NCI-H2171 (cell line): Measurements from ENCODE around the gene UBE3C.
"Not testable (repeated sequence)": the region's sequence is repeated elsewhere in the genome, so short reads cannot be mapped to it uniquely, and the experiment has no call there.

Source experiments
- DNase-seq: peaks from one replicate; lab custom pipeline; 2025; lab: John Stamatoyannopoulos, UW

Gene UBE3C

GRCh38 chr7:157235357-157236333 lies 96.9 kb downstream of the UBE3C start:
- no peak for DNase-seq

GRCh38 chr7:157238087-157238486 lies 99.4 kb downstream of the UBE3C start:
- DNase-seq: no peak

DNA sequence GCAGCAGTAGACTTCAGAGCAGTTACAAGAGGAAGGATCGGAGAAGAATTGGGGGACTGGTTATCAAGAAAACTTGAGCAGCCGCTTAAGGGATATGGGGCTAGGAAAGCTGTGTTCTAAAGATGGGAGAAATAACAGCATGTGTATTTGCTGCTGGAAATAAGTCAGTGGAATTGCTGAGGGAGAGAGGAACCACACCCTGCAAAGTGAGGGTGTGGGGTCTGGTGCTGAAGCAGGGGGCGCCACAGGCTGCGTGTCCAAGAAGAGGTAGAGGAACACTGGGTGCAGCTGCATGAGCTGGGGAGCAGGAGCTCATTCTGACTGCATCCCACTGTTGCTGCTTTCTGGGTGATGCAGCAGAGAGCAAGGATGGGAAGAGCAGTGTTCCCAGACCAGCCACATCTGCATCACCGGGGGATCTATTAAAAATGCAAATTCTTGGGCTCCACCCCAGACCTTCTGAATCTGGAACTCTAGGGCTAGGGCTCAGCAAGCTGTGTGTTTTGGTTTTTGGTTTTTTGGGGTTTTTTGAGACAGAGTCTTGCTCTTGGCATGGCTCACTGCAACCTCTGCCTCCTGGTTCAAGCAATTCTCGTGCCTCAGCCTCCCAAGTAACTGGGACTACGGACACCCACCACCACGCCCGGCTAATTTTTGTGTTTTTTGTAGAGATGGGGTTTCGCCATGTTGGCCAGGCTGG lies 101.0 kb downstream of the UBE3C start:
- no peak for DNase-seq

- no peak for DNase-seq
Observed at GRCh38 chr7:157241631-157242030, 102.9 kb downstream of the UBE3C start.

DNA sequence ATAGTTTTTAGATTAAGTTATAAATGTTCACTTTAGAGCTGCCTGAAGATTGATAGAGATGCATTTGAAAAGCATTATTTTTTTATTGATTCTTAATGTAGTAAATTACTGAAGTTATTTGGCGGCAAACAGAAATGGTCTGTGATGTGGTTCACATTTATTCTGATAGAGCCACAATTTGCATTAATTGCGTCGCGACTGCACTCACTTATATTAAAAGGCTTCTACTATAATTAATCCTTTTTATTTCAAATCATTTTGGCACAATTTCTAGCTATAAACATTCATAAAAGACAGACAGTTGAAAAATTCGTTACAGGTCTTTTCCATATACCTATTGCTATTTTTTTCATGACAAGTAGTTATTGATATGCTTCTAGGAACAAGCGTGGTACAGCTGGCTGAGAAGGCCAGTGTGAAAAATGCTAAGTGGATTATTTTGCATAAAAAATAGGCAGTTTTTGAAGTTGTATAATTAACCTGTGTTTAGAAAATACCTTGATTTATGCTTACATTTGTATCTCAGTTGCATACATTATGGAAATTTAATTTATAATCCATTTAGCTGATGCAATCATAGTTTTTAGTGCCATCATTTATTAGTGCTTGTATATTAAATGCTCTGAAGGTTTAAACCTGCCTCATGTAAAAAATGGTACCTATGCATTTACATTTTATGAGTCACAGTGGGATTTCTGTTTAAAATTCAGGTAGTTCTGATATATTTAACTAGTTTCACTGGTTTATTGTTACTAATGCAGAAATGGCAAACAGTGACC lies 106.0 kb downstream of the UBE3C start:
- DNase-seq: no peak

GRCh38 chr7:157246052-157246451 lies 107.3 kb downstream of the UBE3C start:
- no peak for DNase-seq

- DNase-seq: no peak
Observed at GRCh38 chr7:157248659-157249058, 109.9 kb downstream of the UBE3C start.

DNA sequence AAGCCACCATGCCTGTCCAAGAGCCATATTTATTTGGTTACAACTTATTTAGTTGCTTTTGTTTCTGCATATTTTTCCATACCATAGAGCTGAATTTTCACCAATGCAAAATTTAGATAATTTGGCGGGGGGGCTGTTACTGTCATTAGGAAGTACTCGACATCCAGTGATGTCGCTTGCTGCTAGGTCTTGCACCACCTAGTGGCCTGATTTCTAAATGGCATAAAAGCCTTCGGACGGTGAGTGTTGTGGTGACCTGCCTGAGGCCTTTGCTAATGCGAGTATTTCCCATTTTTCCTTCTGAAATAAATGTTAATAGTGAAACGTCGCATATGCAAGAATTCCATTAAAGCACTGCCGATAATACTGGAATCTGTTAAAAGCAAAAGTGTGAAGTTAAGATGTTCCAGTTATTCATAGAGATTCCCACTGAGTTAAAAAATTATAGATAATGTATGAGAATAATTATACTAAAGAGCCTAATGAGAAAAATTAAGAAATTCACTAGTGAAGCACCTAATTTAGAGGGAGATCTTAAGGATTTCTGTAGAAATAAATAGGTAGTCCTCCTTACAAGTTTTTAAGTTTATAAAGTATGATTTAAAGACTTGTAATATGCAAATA lies 112.0 kb downstream of the UBE3C start:
- peak; percentile 4 for DNase-seq

- not testable (repeated sequence) for DNase-seq
Observed at GRCh38 chr7:157251817-157252216, 113.1 kb downstream of the UBE3C start.

DNA sequence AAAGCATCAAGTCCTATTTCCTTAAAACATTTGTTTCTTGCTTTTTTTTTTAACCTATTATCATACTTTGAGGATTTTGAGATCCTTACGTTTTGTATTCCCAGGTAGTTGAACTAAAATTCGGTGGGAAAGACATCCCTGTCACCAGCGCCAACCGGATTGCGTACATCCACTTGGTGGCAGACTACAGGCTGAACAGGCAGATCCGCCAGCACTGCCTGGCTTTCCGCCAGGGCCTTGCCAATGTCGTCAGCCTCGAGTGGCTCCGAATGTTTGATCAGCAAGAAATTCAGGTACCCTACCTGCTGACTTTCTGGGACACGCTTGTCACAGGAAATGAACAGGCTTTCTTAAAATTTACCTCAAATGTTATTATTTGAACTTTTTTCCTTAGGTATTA lies 115.1 kb downstream of the UBE3C start:
- DNase-seq: peak; percentile 18

- DNase-seq: not testable (repeated sequence)
Observed at GRCh38 chr7:157254781-157255180, 116.1 kb downstream of the UBE3C start.

DNA sequence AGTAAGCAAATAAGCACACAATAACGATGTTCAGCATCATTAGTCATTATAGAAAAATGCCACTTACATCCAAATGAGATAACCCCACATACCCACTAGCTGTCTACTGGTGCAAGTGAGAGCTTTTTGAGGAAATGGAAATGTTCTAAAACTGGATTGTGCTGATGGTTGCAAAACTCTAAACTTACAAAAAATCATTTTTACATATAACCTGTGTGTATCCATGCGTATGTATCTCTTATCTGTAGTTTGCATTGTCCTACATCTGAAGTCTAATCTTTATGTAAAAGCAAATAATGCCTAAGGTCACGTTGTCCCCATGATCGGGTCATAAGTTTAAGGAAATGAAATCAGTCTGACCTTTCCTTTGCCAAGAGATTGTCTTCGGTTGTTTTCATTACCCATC lies 116.5 kb downstream of the UBE3C start:
- no peak for DNase-seq

GRCh38 chr7:157263156-157263555 lies 124.4 kb downstream of the UBE3C start:
- DNase-seq: no peak

DNA sequence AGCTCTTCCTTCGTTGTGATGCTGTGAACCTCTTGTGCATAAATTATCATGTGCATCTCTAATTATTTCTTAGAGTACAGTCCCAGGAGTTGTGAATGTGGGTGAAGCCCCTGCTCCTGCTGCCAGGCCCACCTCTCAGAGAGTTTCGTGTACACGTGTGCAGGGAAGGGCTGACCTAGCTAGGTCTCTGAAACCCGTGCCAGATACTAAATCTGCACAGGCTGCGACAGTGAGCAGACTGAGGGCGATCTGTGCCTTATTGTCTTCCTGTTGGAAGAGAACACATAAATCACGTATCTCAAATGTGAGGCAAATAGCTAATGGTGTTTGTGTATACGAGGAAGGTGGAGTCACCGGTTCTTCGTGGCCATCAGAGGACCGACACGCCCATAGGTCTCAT lies 126.3 kb downstream of the UBE3C start:
- DNase-seq: no peak

GRCh38 chr7:157266272-157266671 lies 127.5 kb downstream of the UBE3C start:
- DNase-seq: no peak

DNA sequence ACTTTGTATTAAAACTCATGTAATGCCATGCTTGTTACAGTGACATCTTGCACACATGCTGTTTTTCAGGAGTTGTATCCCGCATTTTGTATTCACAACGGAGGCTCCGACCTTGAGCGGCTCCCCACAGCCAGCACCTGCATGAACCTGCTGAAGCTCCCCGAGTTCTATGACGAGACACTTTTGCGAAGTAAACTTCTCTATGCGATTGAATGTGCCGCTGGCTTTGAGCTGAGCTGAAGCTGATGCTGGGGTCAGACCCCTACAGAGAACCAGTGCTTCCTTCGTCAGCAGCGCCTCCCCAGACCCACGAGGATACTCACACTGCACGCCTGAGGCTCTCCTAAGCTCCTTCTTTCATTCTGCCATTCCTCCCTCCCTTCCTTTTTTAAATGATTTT lies 128.8 kb downstream of the UBE3C start:
- DNase-seq: no peak

GRCh38 chr7:157267956-157268355 lies 129.2 kb downstream of the UBE3C start:
- DNase-seq: no peak

DNA sequence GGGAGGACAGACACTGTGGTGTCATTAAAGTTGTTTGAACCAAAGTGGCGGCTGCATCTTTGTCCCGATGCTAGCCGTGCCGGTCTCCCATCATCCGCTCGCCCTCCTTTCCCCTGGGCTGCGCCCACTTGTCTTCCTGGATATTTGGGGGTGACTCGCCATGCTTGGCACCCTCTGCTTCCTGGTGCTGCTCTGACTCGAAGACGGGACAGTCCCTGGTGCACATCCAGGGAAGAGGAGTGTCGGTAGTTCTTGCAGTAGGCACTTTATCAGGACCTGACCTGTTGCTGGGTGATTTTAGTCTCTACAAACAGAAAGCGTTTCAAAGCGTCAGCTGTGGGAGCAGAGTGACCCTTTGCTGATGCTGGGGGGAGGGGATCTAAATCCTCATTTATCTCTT lies 129.8 kb downstream of the UBE3C start:
- no peak for DNase-seq

- DNase-seq: no peak
Observed at GRCh38 chr7:157269341-157270059, 130.8 kb downstream of the UBE3C start.

DNA sequence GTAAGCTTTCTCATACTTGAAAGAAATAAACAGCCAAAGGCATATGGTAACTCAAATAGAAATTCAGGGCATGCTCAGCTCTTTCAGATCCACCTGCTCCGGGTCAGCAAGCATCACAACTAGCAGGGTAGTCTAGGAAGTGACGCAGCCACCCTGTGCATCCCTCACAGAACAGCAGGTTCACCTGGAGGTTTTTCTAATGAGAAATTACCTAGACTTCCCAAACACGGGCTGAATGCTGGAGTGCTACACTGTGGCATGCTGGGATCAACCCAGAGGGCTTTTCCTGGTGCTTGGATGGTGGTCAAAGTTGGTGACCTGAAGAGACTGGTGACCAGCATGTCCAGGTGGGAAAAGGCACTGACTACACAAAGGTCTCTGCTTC lies 131.3 kb downstream of the UBE3C start:
- DNase-seq: no peak

GRCh38 chr7:157271315-157271990 lies 132.7 kb downstream of the UBE3C start:
- DNase-seq: no peak
